ENCODE data around the gene DOCK2. TPM values are rescaled to one million over a fixed set of nuclear protein-coding genes. Genes with fewer than 3 reads are reported as not detected.

DOCK2 gene
- total RNA-seq, 4 donors from 2014 or later: 2.0 to 17.4 (median 7.5) TPM

- Histone ChIP-seq H3K4me3 (no peak overlapping the region), H3K9me3 (no peaks in the 10 kb centered on the region), H3K4me1 (no peaks in the 10 kb centered on the region), H3K36me3 (no peaks in the 10 kb centered on the region), H3K27ac (no peak overlapping the region), H3K27me3 (no peaks in the 10 kb centered on the region)
- TF ChIP-seq POLR2A (IDR thresholded peaks at IDR 0.05) (no peak), CTCF (IDR thresholded peaks at IDR 0.05) (no peak)
- no peak for DNase-seq
- intact Hi-C loops (cut with DNase I; ENCODE audit: low total_unique reads): no loop called here
Measured at GRCh38 chr5:169971780-169972179, 334.7 kb downstream of the DOCK2 start.

- intact Hi-C loops (cut with DNase I; ENCODE audit: low total_unique reads): no loop called here
- no peak overlapping the region for H3K4me3 ChIP-seq
- no peak overlapping the region for H3K27ac ChIP-seq
- H3K27me3 ChIP-seq: no peaks in the 10 kb centered on the region
- no peaks in the 10 kb centered on the region for H3K4me1 ChIP-seq
- no peak for DNase-seq
- TF ChIP-seq CTCF (IDR thresholded peaks at IDR 0.05) (no peak), POLR2A (IDR thresholded peaks at IDR 0.05) (no peak)
- H3K36me3 ChIP-seq: no peaks in the 10 kb centered on the region
- H3K9me3 ChIP-seq: no peaks in the 10 kb centered on the region
Measured at GRCh38 chr5:169973056-169973455, 336.0 kb downstream of the DOCK2 start.

- intact Hi-C loops (cut with DNase I; ENCODE audit: low total_unique reads): no loop called here
- Histone ChIP-seq H3K9me3 (no peaks in the 10 kb centered on the region), H3K4me1 (no peaks in the 10 kb centered on the region), H3K4me3 (no peak overlapping the region), H3K27me3 (no peaks in the 10 kb centered on the region), H3K36me3 (no peaks in the 10 kb centered on the region), H3K27ac (no peak overlapping the region)
- no peak for DNase-seq
- TF ChIP-seq CTCF (IDR thresholded peaks at IDR 0.05) (no peak), POLR2A (IDR thresholded peaks at IDR 0.05) (no peak)
Measured at GRCh38 chr5:169974121-169974770, 337.2 kb downstream of the DOCK2 start.

- DNase-seq: no peak
- Histone ChIP-seq H3K4me1 (no peaks in the 10 kb centered on the region), H3K27ac (no peak overlapping the region), H3K36me3 (no peaks in the 10 kb centered on the region), H3K27me3 (no peaks in the 10 kb centered on the region), H3K9me3 (no peaks in the 10 kb centered on the region), H3K4me3 (no peak overlapping the region)
- TF ChIP-seq CTCF (IDR thresholded peaks at IDR 0.05) (no peak), POLR2A (IDR thresholded peaks at IDR 0.05) (no peak)
- intact Hi-C loops (cut with DNase I; ENCODE audit: low total_unique reads): no loop called here
Measured at GRCh38 chr5:169978714-169979113, 341.6 kb downstream of the DOCK2 start.

GRCh38 chr5:169979871-169980270 is 342.8 kb downstream of the DOCK2 start:
- DNase-seq: no peak
- no peak overlapping the region for H3K4me3 ChIP-seq
- no peaks in the 10 kb centered on the region for H3K4me1 ChIP-seq
- no peak overlapping the region for H3K27ac ChIP-seq
- H3K9me3 ChIP-seq: no peaks in the 10 kb centered on the region
- H3K27me3 ChIP-seq: no peaks in the 10 kb centered on the region
- H3K36me3 ChIP-seq: no peaks in the 10 kb centered on the region
- TF ChIP-seq CTCF (IDR thresholded peaks at IDR 0.05): no peak
- TF ChIP-seq POLR2A (IDR thresholded peaks at IDR 0.05): no peak
- intact Hi-C loops (cut with DNase I; ENCODE audit: low total_unique reads): no loop called here

Data from uterus (tissue), 4 donors.